GOT3 (cell line): Measurements from ENCODE around the gene PLEKHA7.
A peak's percentile ranks its signal among the peaks of the same experiment; 100 is the strongest.

Source experiments
- DNase-seq: peaks from one replicate; lab custom pipeline; 2025; ENCODE audit warnings: mixed read lengths; lab: John Stamatoyannopoulos, UW

The PLEKHA7 gene

GRCh38 chr11:16738193-16738946 is 275.8 kb downstream of the PLEKHA7 start, which contains the start of gene C11orf58:
Gene C11orf58, plus strand, starts transcription at chr11:16738647. Its CDS starts 132 bp downstream, at chr11:16738779.
- peak; percentile 62 for DNase-seq

GRCh38 chr11:16737818-16738192 is 276.4 kb downstream of the PLEKHA7 start:
- no peak for DNase-seq
